Fibroblast of villous mesenchyme (primary cell): Measurements from ENCODE around the gene TMEM132D. TPM values are rescaled to one million over a fixed set of nuclear protein-coding genes. Genes with fewer than 3 reads are reported as not detected.

Experiments used
- DNase-seq: peaks from one replicate; pipeline ENCODE4 v3.0.0-alpha.2; 2010; ENCODE audit warnings: low read depth
- H3K4me3 ChIP-seq: 2 replicates; pipeline ENCODE4 v1.5.1; 2011; ENCODE audit warnings: low read depth, mild to moderate bottlenecking, low read length
- total RNA-seq: library from RNA; depleted of rRNA; stranded (reverse); fragments of >200 nt; gene quantifications from 2 replicates; pipeline ENCODE4 v1.2.3, GENCODE V29; 2012
- TF ChIP-seq, protein P1 (sequence below): IDR thresholded peaks from 2 replicates; pipeline ENCODE4 v1.5.1; 2012; ENCODE audit warnings: low read depth, mild to moderate bottlenecking, low read length; ENCODE audit not compliant: insufficient read depth

The TMEM132D gene
- total RNA-seq, 1 donor, result not detected

DNA sequence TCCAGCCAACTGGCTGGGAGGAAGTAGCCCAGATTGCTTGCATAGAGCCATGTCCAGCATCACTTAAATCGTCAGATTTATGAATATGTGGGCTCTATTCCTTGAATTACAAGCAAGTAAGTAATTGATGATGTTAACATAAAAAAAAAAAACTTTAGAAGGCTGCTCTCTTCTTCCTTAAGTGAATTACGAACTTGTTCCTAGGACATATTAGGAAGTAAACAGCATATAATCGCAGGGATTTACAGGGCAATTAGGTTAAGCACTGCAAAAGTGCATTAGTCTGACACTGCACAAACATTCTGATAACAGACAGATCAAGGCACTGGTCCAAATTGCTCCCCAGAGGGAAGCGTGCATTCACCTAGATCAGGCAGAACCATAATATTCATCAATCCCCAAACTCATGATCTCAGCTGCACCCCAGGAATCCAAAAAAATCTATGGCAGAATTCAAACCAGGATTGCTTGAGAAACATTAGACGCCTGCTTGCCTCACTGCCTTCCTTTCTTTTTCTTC lies 293.2 kb downstream of the TMEM132D start:
- no peak overlapping the region for H3K4me3 ChIP-seq
- TF ChIP-seq, protein P1, sequence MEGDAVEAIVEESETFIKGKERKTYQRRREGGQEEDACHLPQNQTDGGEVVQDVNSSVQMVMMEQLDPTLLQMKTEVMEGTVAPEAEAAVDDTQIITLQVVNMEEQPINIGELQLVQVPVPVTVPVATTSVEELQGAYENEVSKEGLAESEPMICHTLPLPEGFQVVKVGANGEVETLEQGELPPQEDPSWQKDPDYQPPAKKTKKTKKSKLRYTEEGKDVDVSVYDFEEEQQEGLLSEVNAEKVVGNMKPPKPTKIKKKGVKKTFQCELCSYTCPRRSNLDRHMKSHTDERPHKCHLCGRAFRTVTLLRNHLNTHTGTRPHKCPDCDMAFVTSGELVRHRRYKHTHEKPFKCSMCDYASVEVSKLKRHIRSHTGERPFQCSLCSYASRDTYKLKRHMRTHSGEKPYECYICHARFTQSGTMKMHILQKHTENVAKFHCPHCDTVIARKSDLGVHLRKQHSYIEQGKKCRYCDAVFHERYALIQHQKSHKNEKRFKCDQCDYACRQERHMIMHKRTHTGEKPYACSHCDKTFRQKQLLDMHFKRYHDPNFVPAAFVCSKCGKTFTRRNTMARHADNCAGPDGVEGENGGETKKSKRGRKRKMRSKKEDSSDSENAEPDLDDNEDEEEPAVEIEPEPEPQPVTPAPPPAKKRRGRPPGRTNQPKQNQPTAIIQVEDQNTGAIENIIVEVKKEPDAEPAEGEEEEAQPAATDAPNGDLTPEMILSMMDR, result no peak
- DNase-seq, result no peak

DNA sequence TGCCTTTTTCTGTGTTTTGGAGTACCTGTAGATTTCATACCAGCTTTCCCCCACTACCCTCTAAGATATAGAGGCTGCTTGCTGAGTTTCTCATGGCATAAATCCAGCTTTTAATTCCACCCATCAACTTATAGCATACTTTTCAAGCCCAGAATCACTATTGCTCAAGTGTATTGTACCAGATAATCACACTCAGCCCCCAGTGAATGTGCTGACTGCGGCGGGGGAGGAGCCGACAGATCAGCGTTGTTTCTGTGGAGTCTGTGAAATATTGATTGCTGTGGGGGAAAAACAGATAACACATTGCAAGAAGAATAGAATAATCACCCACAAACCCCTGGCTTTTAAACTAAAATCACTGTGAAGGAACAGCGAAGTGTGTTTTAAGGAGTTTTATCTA lies 296.1 kb downstream of the TMEM132D start:
- TF ChIP-seq, protein P1, result no peak
- no peak for DNase-seq
- no peak overlapping the region for H3K4me3 ChIP-seq

DNA sequence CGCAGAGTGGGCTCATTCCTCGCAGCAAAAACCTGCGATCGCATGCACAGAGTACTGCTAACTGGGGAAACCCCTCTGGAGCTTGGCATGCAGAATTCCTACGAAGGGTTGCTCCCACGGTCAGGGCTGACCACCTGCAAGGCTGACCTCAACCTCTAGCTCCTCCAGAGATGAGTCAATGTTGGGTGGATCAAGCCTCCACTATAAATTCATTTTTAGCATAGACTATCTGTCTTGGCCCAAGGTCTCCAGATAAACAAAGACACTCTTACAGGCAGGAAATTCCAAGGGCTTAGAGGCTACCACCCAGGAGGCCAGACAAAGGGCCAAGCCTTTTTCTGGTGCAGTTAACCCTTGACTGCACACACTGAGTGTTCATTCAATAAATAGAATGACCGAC lies 296.5 kb downstream of the TMEM132D start:
- TF ChIP-seq, protein P1, result no peak
- no peak for DNase-seq
- H3K4me3 ChIP-seq, result no peak overlapping the region

DNA sequence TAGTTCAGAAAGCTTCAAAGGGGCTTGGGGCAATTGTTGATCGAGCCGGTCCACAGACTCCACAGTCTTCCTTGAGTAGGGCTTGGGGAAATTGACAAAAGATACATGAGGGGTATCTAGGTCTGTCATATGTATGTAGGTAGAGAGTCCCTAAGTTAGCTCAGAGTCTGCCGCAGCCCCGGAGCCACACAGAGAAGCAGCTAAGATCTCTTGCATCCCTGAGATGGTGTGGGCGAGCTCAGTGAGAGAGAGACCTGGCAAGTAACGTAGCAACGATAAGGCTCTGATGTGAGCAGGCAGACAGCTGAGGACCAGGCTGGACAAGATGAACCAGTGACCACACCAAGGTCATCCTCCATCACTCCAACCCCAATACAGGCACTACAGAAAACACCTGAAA lies 297.6 kb downstream of the TMEM132D start:
- TF ChIP-seq, protein P1, result no peak
- H3K4me3 ChIP-seq, result no peak overlapping the region
- DNase-seq, result no peak

DNA sequence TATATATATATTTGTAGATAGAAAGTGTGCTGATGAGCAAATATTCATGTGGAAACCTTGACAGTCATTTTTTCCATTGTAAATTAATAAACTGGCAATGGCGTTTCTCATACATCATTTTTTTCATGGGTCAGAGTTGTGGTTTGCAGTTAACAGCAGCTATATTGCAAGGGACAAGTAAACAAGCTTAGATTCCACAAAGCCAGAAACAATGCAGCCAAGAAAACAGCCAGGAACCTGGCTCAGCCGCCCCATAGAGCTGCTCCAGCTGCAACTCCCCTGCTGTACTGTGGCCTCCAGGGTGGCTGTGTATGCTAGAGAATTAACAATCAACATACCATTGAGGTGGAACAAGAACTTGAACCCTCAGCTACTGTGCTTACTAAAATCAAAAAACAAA lies 298.2 kb downstream of the TMEM132D start:
- DNase-seq, result no peak
- H3K4me3 ChIP-seq, result no peak overlapping the region
- TF ChIP-seq, protein P1, result no peak

DNA sequence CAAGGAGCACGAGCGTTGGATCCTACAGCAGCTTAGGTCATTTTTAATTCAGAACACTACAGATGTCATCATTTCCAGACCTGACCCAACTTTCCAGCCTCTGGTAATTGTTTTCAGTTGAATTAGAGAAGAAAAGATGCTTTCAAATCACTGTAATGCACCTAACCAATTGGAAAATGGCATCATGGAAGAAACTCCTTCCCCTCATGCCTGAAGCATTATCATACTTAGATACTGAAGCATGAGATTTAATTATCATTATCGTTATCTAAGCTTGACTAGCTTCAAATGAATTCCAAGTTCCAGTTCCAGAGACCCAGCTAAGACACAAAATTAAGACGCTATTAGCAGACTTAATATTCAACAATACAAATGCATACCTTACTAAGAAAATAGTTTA lies 299.3 kb downstream of the TMEM132D start:
- TF ChIP-seq, protein P1, result no peak
- H3K4me3 ChIP-seq, result no peak overlapping the region
- no peak for DNase-seq

DNA sequence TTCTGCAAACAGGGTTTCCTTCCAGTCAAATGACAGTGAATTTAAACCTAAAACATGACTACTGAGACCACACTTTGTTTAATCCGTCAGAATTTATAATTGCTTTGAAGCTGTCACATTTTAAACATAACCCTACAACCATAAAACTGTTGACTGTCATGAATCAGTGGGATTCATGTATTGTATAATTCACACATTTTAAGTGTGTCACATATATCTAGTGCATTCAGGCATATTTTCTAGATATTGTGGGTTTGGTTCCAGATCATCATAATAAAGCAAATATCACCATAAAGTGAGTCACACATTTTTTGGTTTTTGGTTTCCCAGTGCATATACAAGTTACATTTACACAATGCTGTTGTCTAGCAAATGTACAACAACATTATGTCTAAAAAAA lies 304.4 kb downstream of the TMEM132D start:
- DNase-seq, result no peak

More for the DNA sequence above, 304.4 kb downstream of the TMEM132D start:
- TF ChIP-seq, protein P1, result no peak
- H3K4me3 ChIP-seq, result no peak overlapping the region
